ENCODE results near the gene PDE9A.
"Not testable (repeated sequence)": the region's sequence is repeated elsewhere in the genome, so short reads cannot be mapped to it uniquely, and the experiment has no call there.

The PDE9A gene

GRCh38 chr21:42626171-42626570, 27.2 kb upstream of the PDE9A start:
- DNase-seq = no peak

GRCh38 chr21:42627527-42628289, 25.7 kb upstream of the PDE9A start:
- peak; percentile 19 for DNase-seq

- not testable (repeated sequence) for DNase-seq
Measured at GRCh38 chr21:42628466-42629061, 24.9 kb upstream of the PDE9A start.

- DNase-seq = no peak
Measured at GRCh38 chr21:42629933-42630589, 23.4 kb upstream of the PDE9A start.

GRCh38 chr21:42630626-42631025, 22.8 kb upstream of the PDE9A start:
- DNase-seq = no peak

GRCh38 chr21:42631142-42631541, 22.3 kb upstream of the PDE9A start:
- no peak for DNase-seq

GRCh38 chr21:42632336-42632751, 21.1 kb upstream of the PDE9A start:
- no peak for DNase-seq

GRCh38 chr21:42632771-42633690, 20.4 kb upstream of the PDE9A start:
- DNase-seq = no peak

GRCh38 chr21:42633858-42634257, 19.6 kb upstream of the PDE9A start:
- no peak for DNase-seq

- no peak for DNase-seq
Measured at GRCh38 chr21:42635848-42636519, 17.4 kb upstream of the PDE9A start.

GRCh38 chr21:42636520-42637266, 16.7 kb upstream of the PDE9A start:
- no peak for DNase-seq

- no peak for DNase-seq
Measured at GRCh38 chr21:42637267-42638041, 16.0 kb upstream of the PDE9A start.

- no peak for DNase-seq
Measured at GRCh38 chr21:42638266-42638863, 15.1 kb upstream of the PDE9A start.

- no peak for DNase-seq
Measured at GRCh38 chr21:42639646-42640152, 13.7 kb upstream of the PDE9A start.

- no peak for DNase-seq
Measured at GRCh38 chr21:42640486-42640885, 12.9 kb upstream of the PDE9A start.

GRCh38 chr21:42641311-42642218, 11.9 kb upstream of the PDE9A start:
- no peak for DNase-seq

- no peak for DNase-seq
Measured at GRCh38 chr21:42642219-42642745, 11.1 kb upstream of the PDE9A start.
